Limb (tissue), 2 donors: ENCODE data around the gene BLOC1S2.
"Not testable (repeated sequence)": the region's sequence is repeated elsewhere in the genome, so short reads cannot be mapped to it uniquely, and the experiment has no call there.

Source experiments
- DNase-seq, 2 donors: peaks; one replicate each; pipeline ENCODE4 v3.0.0-alpha.2; 2016; ENCODE audit errors: extremely low spot score in 2 of 2

Gene BLOC1S2

DNA sequence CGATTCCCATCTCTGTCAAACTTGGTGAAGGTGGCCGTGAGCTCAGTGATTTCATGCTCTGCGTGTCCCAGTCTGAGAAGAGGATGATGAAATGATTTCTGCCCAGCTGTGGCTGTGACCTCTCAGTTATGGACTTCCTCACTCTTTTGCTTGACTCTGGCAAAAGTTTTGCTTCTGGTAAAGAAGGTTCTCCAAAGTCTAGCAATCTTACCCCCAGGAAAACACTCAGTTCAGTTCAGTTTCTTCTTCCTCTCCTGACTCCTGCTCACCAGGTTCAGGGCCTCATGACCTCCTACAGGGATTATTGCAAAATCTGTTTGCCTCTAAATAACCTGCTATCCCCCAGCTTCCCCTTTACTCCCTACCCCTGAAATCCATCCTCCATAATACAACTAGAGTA is 4.9 kb upstream of the BLOC1S2 start:
- DNase-seq: no peak

GRCh38 chr10:100289641-100290040 is 3.2 kb upstream of the BLOC1S2 start:
- DNase-seq: no peak

DNA sequence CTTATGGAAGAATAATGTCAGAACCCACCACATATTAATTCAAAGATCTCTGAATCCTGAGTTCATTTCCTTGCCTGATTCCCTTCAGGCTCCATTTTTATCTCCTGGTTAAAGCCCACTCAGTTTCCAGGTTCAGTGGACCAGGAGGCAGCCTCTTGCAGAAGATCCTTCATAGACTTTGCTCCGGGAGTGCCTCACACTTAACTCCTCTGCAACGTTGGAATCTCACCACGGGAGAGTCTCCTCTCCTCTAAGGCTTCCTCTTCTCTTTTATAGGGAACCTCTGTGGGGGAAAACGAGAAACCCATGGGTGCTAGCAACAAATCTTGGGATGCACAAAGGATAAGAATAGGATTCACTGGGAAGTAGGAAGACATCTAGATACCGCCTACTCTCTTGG is 1.7 kb upstream of the BLOC1S2 start:
- DNase-seq: no peak

GRCh38 chr10:100287756-100288155 is 1.3 kb upstream of the BLOC1S2 start:
- DNase-seq: no peak

DNA sequence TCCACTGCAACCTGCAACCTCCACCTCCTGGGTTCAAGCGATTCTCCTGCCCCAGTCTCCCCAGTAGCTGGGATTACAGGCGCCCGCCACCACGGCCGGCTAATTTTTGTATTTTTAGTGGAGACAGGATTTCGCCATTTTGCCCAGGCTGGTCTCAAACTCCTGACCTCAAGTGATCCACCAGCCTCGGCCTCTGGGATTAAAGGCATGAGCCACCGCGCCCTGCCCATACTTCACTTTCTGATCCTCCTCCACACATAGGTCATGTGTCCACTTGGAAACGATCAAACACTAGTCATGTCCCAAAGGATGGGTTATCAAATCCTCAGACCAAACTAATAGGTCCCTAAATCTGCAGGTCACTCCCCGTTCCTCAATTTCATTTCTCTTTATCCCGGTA is 1.2 kb downstream of the BLOC1S2 start:
- not testable (repeated sequence) for DNase-seq

DNA sequence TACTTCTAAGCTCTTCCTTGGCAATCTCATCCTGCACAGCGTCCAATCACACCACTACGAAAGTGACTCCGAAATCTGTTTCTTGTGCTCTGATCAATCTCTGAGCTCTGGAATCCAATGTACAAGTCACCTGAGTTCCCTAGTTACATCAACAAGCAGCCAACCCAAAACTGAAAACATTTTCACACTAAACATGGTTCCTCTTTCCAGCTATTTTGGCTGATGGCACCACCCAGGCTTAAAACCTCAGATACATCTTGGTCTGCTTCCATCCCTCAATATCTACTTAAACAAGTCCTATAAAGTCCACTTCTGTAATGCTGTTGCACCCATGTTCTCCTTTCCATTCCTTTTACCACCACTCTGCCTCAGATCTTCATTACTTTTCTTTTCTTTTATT is 3.6 kb downstream of the BLOC1S2 start:
- no peak for DNase-seq

DNA sequence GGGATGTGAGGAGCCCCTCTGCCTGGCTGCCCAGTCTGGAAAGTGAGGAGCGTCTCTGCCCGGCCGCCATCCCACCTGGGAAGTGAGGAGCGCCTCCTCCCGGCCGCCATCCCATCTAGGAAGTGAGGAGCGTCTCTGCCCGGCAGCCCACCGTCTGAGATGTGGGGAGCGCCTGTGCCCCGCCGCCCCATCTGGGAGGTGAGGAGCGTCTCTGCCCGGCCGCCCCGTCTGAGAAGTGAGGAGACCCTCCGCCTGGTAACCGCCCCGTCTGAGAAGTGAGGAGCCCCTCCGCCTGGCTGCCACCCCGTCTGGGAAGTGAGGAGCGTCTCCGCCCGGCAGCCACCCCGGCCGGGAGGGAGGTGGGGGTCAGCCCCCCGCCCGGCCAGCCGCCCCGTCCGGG is 9.5 kb downstream of the BLOC1S2 start:
- DNase-seq: not testable (repeated sequence)

DNA sequence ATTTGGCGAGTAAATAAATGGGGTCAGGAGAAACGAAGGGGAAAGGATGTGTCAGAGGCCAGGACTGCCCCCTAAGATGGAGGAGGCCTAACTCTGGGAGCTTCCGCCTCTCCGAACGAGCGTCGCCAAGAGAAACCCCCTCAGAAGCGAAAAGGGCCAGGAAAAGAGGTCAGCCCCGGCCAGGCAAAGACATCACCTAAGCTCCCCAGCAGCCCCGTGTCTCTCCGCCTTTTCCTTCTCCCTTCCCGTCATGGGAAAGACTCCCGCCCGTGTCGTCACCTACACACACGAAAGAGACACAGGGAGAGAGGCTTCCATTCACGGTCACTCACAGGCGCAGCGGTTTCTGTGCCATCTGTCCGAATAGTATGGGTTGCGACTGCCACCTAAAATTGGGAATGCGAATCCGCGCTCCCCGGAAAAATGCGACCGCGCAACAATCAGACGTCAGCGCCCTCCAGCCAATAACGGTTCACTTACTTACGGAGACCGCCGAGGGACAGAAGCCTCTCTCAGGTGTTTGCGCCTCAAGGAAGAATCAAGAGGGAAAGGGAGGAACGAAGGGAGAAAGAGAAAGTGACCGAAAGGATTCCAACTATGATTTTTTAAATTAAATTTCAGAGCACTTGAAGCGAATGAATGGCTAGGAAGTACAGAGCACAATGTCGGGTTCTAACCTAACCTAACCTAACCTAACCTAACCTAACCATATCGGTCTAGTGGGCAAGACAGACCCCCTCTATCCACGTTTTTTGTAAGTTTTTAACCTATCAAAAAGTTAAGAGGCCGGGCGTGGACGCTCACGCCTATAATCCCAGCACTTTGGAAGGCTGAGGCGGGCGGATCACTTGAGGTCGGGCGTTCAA is 19.0 kb downstream of the BLOC1S2 start, which contains the start of gene CWF19L1:
TSS of gene CWF19L1 (minus strand) at position 400 of the 866 bp plus-strand sequence. CDS start at position 355, 45 bp downstream.
- DNase-seq: peak; percentile 92 to 94

DNA sequence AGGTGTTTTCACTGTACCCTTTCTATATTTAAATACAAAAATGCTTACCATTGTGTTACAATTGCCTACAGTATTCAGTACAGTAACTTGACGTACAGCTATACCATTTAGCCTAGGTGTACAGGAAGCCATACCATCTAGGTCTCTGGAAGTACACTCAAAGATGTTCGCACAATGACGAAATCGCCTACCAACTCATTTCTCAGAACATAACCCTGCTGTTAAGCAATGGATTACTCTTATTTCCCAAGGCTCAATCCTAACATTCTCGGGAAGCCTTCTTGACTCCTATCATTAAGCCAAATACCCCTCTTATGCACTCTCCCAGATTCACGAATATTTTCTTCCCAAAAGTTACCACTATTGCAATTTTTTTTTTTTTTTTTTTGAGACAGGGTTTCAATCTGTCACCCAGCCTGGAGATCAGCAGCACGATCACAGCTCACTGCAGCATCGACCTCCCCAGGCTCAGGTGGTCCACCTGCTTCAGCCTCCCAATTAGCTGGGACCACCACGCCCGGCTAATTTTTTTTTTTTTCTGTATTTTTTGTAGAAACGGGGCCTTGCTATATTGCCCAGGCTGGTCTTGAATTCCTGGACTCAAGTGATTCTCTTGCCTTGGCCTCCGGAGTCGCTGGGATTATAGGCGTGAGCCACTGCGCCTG is 20.5 kb downstream of the BLOC1S2 start:
- DNase-seq: no peak

- DNase-seq: no peak
Measured at GRCh38 chr10:100254191-100254590, 32.3 kb downstream of the BLOC1S2 start.

- DNase-seq: no peak
Measured at GRCh38 chr10:100253041-100253440, 33.4 kb downstream of the BLOC1S2 start.

GRCh38 chr10:100248820-100249219 is 37.7 kb downstream of the BLOC1S2 start:
- no peak for DNase-seq

GRCh38 chr10:100245484-100246220 is 40.8 kb downstream of the BLOC1S2 start:
- no peak for DNase-seq

- no peak for DNase-seq
Measured at GRCh38 chr10:100239851-100240250, 46.6 kb downstream of the BLOC1S2 start.

DNA sequence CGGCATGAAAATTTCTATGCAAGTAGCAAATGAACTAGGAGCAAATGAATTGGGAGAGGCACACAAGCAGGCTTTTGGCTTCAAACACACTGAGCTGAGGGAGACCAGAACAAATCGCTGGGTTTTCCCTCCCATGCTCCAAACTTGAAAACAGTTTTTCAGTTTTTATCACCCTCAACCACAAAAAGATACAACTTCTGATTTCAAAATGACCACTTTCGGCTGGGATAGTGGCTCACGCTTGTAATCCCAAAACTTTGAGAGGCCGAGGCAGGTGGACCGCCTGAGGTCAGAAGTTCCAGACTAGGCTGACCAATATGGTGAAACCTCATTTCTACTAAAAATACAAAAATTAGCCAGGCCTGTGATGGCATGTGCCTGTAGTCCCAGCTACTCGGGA is 48.1 kb downstream of the BLOC1S2 start:
- no peak for DNase-seq

DNA sequence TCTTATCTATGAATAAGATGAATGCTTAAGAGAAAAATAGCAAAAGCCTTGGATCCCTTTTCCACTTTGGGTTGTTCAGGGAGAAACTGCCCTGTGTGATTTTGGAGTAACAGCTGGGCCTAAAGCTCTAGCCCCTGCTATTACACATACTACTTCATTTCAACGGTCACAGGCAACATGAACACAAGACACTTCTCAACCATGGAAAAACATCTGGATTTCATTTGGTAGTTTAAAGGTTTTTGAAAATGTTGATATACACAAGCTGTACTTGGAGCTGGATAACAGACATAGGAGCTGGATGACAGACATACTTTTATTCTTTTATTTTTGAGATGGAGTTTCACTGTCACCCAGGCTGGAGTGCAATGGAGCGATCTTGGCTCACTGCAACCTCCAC is 54.4 kb downstream of the BLOC1S2 start:
- DNase-seq: no peak

GRCh38 chr10:100229819-100230422 is 56.6 kb downstream of the BLOC1S2 start:
- DNase-seq: no peak

GRCh38 chr10:100223879-100224278 is 62.6 kb downstream of the BLOC1S2 start:
- no peak for DNase-seq
